GM12878 (cell line): Measurements from ENCODE around the gene GLB1L2. TPM values are rescaled to one million over a fixed set of nuclear protein-coding genes. Genes with fewer than 3 reads are reported as not detected.

Experiments used
- ATAC-seq: fragments of 200-7000 bp; cut with Tn5 transposase; 3 replicates; pipeline ENCODE4 v1.9.1; 2020; ENCODE audit warnings: mild to moderate bottlenecking, moderate library complexity
- BruUV-seq: library from RNA; stranded (reverse); fragments of 400-500 nt; replicated peaks from 2 replicates; lab custom pipeline; 2021; lab: Mats Ljungman, UMichigan
- CTCF ChIA-PET: fragments of 300-600 bp; sonication (Branson Sonifier 250); formaldehyde crosslinking; extraction: SDS; loops from one replicate; lab custom pipeline; 2021; ENCODE audit warnings: inconsistent platforms; lab: Yijun Ruan, JAX
- POLR2A ChIA-PET: fragments of 350-600 bp; formaldehyde crosslinking; extraction: SDS; loops from one replicate; lab custom pipeline; 2021; ENCODE audit warnings: inconsistent platforms; lab: Charles Lee
- RAD21 ChIA-PET: fragments of 300-600 bp; sonication (Branson Sonifier 250); formaldehyde crosslinking; loops from one replicate; lab custom pipeline; 2023; ENCODE audit warnings: antibody characterized with exemption; ENCODE audit not compliant: unreplicated experiment; lab: Charles Lee
- SMC1A ChIA-PET: fragments of 300-600 bp; sonication (Branson Sonifier 250); formaldehyde crosslinking; loops from one replicate; lab custom pipeline; 2023; ENCODE audit not compliant: unreplicated experiment, uncharacterized antibody; lab: Charles Lee
- DNase-seq: peaks from one replicate; pipeline ENCODE4 v3.0.0-alpha.2; 2011; ENCODE audit warnings: low read depth, low spot score
- FAIRE-seq: peaks from 3 replicates; lab custom pipeline; 2011; peaks lifted over from hg19 to GRCh38; lab: Jason Lieb, UNC
- H2AFZ ChIP-seq: 2 replicates; pipeline ENCODE4 v1.6.0; 2011; ENCODE audit warnings: low read depth, low read length, control low read depth; ENCODE audit not compliant: control insufficient read depth
- H3K27ac ChIP-seq: 2 replicates; pipeline ENCODE4 v1.5.1; 2011; ENCODE audit warnings: control low read depth; ENCODE audit not compliant: control insufficient read depth, insufficient read depth
- H3K27me3 ChIP-seq, 2 experiments: replicated peaks in 1 of 2; 2 replicates each; pipeline versions ENCODE4 v1.6.0 to v1.6.1; 2011; ENCODE audit warnings: low read length in 1 of 2; ENCODE audit not compliant: control insufficient read depth in 2 of 2, insufficient read depth in 2 of 2
- H3K36me3 ChIP-seq, 2 experiments: 2 replicates each; pipeline ENCODE4 v1.5.1; 2011; ENCODE audit warnings: low read length in 1 of 2; ENCODE audit not compliant: control insufficient read depth in 2 of 2, insufficient read depth in 2 of 2
- H3K4me1 ChIP-seq: 2 replicates; pipeline ENCODE4 v1.6.1; 2011; ENCODE audit warnings: mild to moderate bottlenecking, low read length, moderate library complexity, mixed read lengths; ENCODE audit not compliant: control insufficient read depth, insufficient read depth
- H3K4me2 ChIP-seq: 2 replicates; pipeline ENCODE4 v1.6.0; 2011; ENCODE audit warnings: control low read depth; ENCODE audit not compliant: control insufficient read depth, insufficient read depth
- H3K4me3 ChIP-seq: fragments of 200-600 bp; sonication (generic); 2 replicates; pipeline ENCODE4 v1.5.1; 2016
- H3K79me2 ChIP-seq: 2 replicates; pipeline ENCODE4 v1.6.0; 2011; ENCODE audit warnings: low read length; ENCODE audit not compliant: control insufficient read depth, insufficient read depth
- H3K9ac ChIP-seq: 2 replicates; pipeline ENCODE4 v1.8.0; 2011; ENCODE audit warnings: low read length, control low read depth, mixed read lengths; ENCODE audit not compliant: control insufficient read depth, insufficient read depth
- H3K9me3 ChIP-seq: replicated peaks from 3 replicates; pipeline ENCODE4 v1.5.1; 2011; ENCODE audit warnings: mild to moderate bottlenecking, low read length; ENCODE audit not compliant: control insufficient read depth, insufficient read depth
- H4K20me1 ChIP-seq: 2 replicates; pipeline ENCODE4 v1.6.0; 2011; ENCODE audit not compliant: control insufficient read depth, insufficient read depth
- JUNB ChIP-seq: IDR thresholded peaks from 2 replicates; pipeline ENCODE4 v1.6.1; 2016; ENCODE audit warnings: antibody characterized with exemption, mild to moderate bottlenecking
- NFXL1 ChIP-seq: fragments of 450-650 bp; IDR thresholded peaks from 2 replicates; pipeline ENCODE4 v1.6.1; 2017; ENCODE audit warnings: antibody characterized with exemption, mild to moderate bottlenecking, borderline replicate concordance
- WGBS: methylation state at CpG from one replicate; pipeline ENCODE4 v1.1.6; 2016; ENCODE audit warnings: low lambda C conversion rate; ENCODE audit not compliant: insufficient replicate concordance, insufficient coverage; ENCODE audit errors: missing lambda C conversion rate; 5-methylcytosine and 5-hydroxymethylcytosine counted together
- in situ Hi-C: fragments of 300-500 bp; cut with MboI; formaldehyde crosslinking; loops from 9 replicates; pipeline ENCODE4 v1.14.3; 2018; ENCODE audit warnings: mixed read lengths
- intact Hi-C: fragments of 100-400 bp; cut with micrococcal nuclease; formaldehyde crosslinking; loops from one replicate; pipeline ENCODE4 v1.14.2; 2022; ENCODE audit not compliant: unreplicated experiment
- polyA plus RNA-seq, 11 experiments: library from polyadenylated mRNA; depleted of rRNA in 4 of 11; unstranded in 6 of 11; stranded (reverse) in 5 of 11; fragments of >200 nt; fragmentation: Nextera tagmentation in 4 of 11; fragmentation: Illumina TruSeq in 1 of 11; extraction: Ambion mirVana in 4 of 11; extraction: Trizol in 1 of 11; gene quantifications; 1 replicate in 1 of 11; 2 replicates in 10 of 11; pipeline versions ENCODE4 v1.2.1 to v1.2.3, GENCODE V29; 2011 to 2016; ENCODE audit warnings: inconsistent platforms in 2 of 11, missing spikeins in 2 of 11, low read depth in 1 of 11
- total RNA-seq, 4 experiments: library from RNA; depleted of rRNA in 3 of 4; stranded (reverse); fragments of >200 nt in 3 of 4; fragmentation: Illumina TruSeq in 1 of 4; extraction: Trizol in 1 of 4; gene quantifications; 2 replicates each; pipeline versions ENCODE4 v1.2.1 to v1.2.3, GENCODE V29; 2013 to 2021
- TF ChIP-seq, protein P1 (sequence below): fragments of 150-350 bp; IDR thresholded peaks from 2 replicates; pipeline ENCODE4 v1.6.1; 2016; ENCODE audit warnings: low read depth, low read length
- TF ChIP-seq, protein P2 (sequence below): IDR thresholded peaks from 2 replicates; pipeline ENCODE4 v1.6.1; 2012; ENCODE audit warnings: low read length, inconsistent platforms
- TF ChIP-seq, protein P3 (sequence below): fragments of 450-650 bp; IDR thresholded peaks from 2 replicates; pipeline ENCODE4 v1.6.1; 2018; ENCODE audit warnings: borderline replicate concordance, mild to moderate bottlenecking; ENCODE audit not compliant: partially characterized antibody
- TF ChIP-seq, protein P4 (sequence below): IDR thresholded peaks from 2 replicates; pipeline ENCODE4 v1.6.1; 2011; ENCODE audit warnings: mild to moderate bottlenecking, low read depth, low read length, moderate library complexity; ENCODE audit not compliant: insufficient replicate concordance

Gene GLB1L2
- total and polyA plus RNA-seq, 10 of the 15 experiments (the other 5 are each of a cell fraction or from before 2014, with no cell fraction given) = 0.04 to 0.85 (median 0.49) TPM

DNA sequence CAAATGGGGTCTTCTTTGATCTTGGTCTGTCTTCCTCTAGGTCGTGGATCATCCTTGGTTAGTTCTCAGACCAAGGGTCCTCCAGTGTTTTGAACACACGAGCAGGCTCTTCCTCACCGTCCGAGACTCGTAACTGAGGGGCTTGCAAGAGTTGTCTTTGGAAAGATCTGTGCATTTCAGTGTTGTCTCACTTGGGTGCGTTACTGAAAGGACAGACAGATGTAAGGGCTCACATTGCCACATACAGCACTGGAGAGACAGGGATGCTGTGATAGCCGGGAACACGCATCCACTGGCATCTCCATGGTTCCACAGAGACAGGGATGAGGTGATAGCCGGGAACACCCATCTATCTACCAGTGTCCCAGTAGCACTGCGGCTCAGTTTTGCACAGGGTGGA lies 15.7 kb downstream of the GLB1L2 start:
- ChIA-PET RAD21 (no interaction called here), SMC1A (no interaction called here), CTCF (no interaction called here), POLR2A (no interaction called here)
- H3K27ac ChIP-seq = no peak overlapping the region
- H3K4me2 ChIP-seq = no peak overlapping the region
- DNase-seq (no peak), FAIRE-seq (no peak), ATAC-seq (no peak)
- no peaks in the 10 kb centered on the region; a peak in 2 of 4 replicates for H3K27me3 ChIP-seq
- H3K36me3 ChIP-seq = no peaks in the 10 kb centered on the region
- H3K4me3 ChIP-seq = no peak overlapping the region
- TF ChIP-seq, protein P1, sequence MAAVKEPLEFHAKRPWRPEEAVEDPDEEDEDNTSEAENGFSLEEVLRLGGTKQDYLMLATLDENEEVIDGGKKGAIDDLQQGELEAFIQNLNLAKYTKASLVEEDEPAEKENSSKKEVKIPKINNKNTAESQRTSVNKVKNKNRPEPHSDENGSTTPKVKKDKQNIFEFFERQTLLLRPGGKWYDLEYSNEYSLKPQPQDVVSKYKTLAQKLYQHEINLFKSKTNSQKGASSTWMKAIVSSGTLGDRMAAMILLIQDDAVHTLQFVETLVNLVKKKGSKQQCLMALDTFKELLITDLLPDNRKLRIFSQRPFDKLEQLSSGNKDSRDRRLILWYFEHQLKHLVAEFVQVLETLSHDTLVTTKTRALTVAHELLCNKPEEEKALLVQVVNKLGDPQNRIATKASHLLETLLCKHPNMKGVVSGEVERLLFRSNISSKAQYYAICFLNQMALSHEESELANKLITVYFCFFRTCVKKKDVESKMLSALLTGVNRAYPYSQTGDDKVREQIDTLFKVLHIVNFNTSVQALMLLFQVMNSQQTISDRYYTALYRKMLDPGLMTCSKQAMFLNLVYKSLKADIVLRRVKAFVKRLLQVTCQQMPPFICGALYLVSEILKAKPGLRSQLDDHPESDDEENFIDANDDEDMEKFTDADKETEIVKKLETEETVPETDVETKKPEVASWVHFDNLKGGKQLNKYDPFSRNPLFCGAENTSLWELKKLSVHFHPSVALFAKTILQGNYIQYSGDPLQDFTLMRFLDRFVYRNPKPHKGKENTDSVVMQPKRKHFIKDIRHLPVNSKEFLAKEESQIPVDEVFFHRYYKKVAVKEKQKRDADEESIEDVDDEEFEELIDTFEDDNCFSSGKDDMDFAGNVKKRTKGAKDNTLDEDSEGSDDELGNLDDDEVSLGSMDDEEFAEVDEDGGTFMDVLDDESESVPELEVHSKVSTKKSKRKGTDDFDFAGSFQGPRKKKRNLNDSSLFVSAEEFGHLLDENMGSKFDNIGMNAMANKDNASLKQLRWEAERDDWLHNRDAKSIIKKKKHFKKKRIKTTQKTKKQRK = no peak
- TF ChIP-seq, protein P2, sequence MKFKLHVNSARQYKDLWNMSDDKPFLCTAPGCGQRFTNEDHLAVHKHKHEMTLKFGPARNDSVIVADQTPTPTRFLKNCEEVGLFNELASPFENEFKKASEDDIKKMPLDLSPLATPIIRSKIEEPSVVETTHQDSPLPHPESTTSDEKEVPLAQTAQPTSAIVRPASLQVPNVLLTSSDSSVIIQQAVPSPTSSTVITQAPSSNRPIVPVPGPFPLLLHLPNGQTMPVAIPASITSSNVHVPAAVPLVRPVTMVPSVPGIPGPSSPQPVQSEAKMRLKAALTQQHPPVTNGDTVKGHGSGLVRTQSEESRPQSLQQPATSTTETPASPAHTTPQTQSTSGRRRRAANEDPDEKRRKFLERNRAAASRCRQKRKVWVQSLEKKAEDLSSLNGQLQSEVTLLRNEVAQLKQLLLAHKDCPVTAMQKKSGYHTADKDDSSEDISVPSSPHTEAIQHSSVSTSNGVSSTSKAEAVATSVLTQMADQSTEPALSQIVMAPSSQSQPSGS = no peak
- TF ChIP-seq, protein P3, sequence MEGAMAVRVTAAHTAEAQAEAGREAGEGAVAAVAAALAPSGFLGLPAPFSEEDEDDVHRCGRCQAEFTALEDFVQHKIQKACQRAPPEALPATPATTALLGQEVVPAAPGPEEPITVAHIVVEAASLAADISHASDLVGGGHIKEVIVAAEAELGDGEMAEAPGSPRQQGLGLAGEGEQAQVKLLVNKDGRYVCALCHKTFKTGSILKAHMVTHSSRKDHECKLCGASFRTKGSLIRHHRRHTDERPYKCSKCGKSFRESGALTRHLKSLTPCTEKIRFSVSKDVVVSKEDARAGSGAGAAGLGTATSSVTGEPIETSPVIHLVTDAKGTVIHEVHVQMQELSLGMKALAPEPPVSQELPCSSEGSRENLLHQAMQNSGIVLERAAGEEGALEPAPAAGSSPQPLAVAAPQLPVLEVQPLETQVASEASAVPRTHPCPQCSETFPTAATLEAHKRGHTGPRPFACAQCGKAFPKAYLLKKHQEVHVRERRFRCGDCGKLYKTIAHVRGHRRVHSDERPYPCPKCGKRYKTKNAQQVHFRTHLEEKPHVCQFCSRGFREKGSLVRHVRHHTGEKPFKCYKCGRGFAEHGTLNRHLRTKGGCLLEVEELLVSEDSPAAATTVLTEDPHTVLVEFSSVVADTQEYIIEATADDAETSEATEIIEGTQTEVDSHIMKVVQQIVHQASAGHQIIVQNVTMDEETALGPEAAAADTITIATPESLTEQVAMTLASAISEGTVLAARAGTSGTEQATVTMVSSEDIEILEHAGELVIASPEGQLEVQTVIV = no peak
- TF ChIP-seq NFXL1 (no peak), JUNB (no peak)
- TF ChIP-seq, protein P4, sequence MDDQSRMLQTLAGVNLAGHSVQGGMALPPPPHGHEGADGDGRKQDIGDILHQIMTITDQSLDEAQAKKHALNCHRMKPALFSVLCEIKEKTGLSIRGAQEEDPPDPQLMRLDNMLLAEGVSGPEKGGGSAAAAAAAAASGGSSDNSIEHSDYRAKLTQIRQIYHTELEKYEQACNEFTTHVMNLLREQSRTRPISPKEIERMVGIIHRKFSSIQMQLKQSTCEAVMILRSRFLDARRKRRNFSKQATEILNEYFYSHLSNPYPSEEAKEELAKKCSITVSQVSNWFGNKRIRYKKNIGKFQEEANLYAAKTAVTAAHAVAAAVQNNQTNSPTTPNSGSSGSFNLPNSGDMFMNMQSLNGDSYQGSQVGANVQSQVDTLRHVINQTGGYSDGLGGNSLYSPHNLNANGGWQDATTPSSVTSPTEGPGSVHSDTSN = no peak
- intact Hi-C loops = no loop called here
- H3K9ac ChIP-seq = no peak overlapping the region
- H3K79me2 ChIP-seq = no peaks in the 10 kb centered on the region
- H3K9me3 ChIP-seq = no peaks in the 10 kb centered on the region
- 73% methylated on average over 10 of the region's 10 CpGs for WGBS
- no peaks in the 10 kb centered on the region; the same call in 1 of the 2 replicates for H4K20me1 ChIP-seq
- in situ Hi-C loops = no loop called here
- no peak overlapping the region for H2AFZ ChIP-seq
- peaks cover 16% of the 10 kb centered on the region for H3K4me1 ChIP-seq
- BruUV-seq = no TSS peak
